ENCODE data around the gene DPF3.
"Not testable (repeated sequence)": the region's sequence is repeated elsewhere in the genome, so short reads cannot be mapped to it uniquely, and the experiment has no call there.

DPF3 gene

GRCh38 chr14:72879431-72879830 lies 14.5 kb downstream of the DPF3 start:
- no peak for DNase-seq

GRCh38 chr14:72878746-72879145 lies 15.2 kb downstream of the DPF3 start:
- DNase-seq: no peak

- DNase-seq: no peak
These were observed 17.2 kb downstream of the DPF3 start for GRCh38 chr14:72876710-72877063.

- no peak for DNase-seq
These were observed 17.7 kb downstream of the DPF3 start for GRCh38 chr14:72876005-72876709.

- not testable (repeated sequence) for DNase-seq
These were observed 23.0 kb downstream of the DPF3 start for GRCh38 chr14:72870878-72871277.

- no peak for DNase-seq
These were observed 24.2 kb downstream of the DPF3 start for GRCh38 chr14:72869407-72870329.

- DNase-seq: no peak
These were observed 25.4 kb downstream of the DPF3 start for GRCh38 chr14:72868500-72868899.

GRCh38 chr14:72864712-72865365 lies 29.1 kb downstream of the DPF3 start:
- no peak for DNase-seq

- no peak for DNase-seq
These were observed 30.5 kb downstream of the DPF3 start for GRCh38 chr14:72863216-72864006.

GRCh38 chr14:72856530-72857266 lies 37.2 kb downstream of the DPF3 start:
- no peak for DNase-seq

- no peak for DNase-seq
These were observed 38.0 kb downstream of the DPF3 start for GRCh38 chr14:72855913-72856312.

GRCh38 chr14:72852194-72852593 lies 41.7 kb downstream of the DPF3 start:
- no peak for DNase-seq

GRCh38 chr14:72851635-72852034 lies 42.3 kb downstream of the DPF3 start:
- no peak for DNase-seq

- DNase-seq: no peak
These were observed 43.5 kb downstream of the DPF3 start for GRCh38 chr14:72850360-72850759.

GRCh38 chr14:72849222-72849621 lies 44.7 kb downstream of the DPF3 start:
- no peak for DNase-seq

GRCh38 chr14:72847721-72848120 lies 46.2 kb downstream of the DPF3 start:
- no peak for DNase-seq

- no peak for DNase-seq
These were observed 48.2 kb downstream of the DPF3 start for GRCh38 chr14:72845683-72846082.

- DNase-seq: no peak
These were observed 48.7 kb downstream of the DPF3 start for GRCh38 chr14:72845196-72845595.

- DNase-seq: no peak
These were observed 49.4 kb downstream of the DPF3 start for GRCh38 chr14:72844524-72844923.

GRCh38 chr14:72839753-72840607 lies 53.9 kb downstream of the DPF3 start:
- DNase-seq: no peak

- no peak for DNase-seq
These were observed 54.5 kb downstream of the DPF3 start for GRCh38 chr14:72839351-72839750.

Measured in suppressor macrophage (primary cell).